Lung microvascular endothelial cell (primary cell): ENCODE data around the gene ZNF467. TPM values are rescaled to one million over a fixed set of nuclear protein-coding genes. Genes with fewer than 3 reads are reported as not detected.

Experiments
- DNase-seq, 2 donors: peaks; one replicate each; pipeline versions ENCODE4 v3.0.0 to v3.0.0-alpha.2; 2010; ENCODE audit warnings: low read depth in 2 of 2
- total RNA-seq: library from RNA; depleted of rRNA; stranded (reverse); fragments of >200 nt; gene quantifications from 2 replicates; pipeline ENCODE4 v1.2.1, GENCODE V29; 2014

ZNF467 gene
- total RNA-seq, 1 donor from 2014 or later = 6.3 TPM

DNA sequence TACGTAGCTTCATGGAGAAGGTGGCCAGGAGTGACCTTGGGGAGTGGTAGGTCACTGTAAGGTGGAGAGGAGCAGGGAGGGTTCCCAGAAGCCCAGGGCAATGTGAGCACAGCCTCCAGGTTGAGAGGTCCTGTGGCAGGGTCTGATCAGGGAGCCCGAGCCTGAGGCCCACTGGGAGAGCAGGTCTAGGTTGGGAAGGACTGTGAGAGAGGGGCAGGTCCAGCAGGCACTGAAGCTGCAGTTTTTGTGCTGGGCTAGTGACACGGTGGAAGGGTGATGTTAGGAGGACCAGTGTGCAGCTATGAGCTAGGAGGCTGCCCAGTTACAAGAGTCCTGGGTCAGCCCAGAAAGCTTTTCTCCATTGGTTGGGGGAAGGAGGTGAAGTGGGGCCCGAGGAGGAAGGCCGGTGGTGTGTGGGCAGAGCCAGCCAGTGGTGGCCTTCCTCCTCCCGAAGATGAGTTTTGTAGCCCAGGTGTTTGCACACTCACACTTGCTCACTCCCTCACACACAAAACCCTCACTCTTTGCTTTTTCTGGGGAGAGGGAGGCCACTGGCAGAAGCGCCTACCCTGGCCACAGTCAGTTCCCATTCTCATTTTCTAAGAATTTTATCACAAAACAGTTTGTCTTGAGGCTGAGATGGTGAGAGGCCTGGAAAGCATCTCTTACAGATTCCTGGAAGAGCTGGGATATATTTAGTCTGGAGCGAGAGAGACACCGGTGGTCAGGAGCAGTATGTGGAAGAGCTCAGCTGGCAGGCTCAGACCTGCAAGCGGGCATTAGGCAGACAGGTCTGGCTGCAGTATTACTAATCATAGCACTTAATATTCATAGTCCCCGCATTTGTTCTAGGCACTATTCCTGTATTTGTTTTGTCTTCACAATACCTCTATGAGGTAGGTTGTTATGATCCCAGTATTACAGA, 57.1 kb downstream of the ZNF467 start:
- DNase-seq = no peak

DNA sequence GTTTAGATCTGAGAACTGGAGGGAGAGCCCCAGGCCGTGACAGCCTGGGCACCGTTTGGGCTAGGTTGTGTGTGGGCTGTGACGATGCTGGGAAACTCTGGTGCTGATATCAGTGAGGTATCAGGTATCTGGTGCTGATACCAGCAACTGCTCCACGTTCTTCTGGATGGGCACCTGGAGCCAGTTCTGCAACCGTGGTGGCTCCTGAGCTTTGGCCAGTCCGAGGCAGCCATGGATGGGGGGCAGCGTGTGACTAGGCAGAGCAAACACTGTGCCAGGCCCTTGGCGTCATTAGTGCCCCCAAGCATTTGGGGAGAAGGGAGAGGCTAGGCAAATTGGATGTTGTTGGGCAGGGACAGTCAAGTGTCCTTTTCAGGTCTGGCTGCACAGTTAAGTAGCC, 57.9 kb downstream of the ZNF467 start:
- DNase-seq = no peak

DNA sequence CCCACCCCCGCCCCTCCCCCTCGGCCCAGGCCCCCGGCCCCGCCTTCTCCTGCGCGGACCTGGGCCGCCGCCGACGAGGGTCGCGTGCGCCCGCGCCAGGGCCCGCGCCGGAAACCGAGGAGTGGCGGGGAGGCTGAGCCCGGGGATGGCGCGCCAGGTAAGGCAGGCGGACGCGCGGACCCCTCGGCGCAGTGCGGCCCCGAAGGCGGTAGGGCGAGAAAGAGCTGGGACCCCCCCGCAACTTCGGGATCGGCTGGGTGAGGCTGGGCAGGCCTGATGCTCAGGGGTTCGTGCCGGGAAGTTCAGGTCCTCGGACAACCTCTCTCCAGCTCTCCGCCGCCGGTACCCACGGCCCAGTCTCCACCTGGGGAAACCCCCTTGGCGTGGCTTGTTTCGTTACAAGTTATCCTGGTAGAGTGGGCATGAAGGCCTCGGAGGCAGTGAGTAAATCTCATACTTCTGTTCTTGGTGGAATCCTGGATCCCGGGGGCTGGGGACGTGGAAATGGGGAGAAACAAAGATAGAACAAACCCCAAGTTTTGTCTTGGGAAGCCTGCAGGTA, 58.4 kb downstream of the ZNF467 start:
- DNase-seq = peak in 1 of 2 donors; percentile 22

Other genes starting within 250 kb of the ZNF467 start
- 5.4 and 6.1 TPM in 2 replicates for gene ZNF862, start 64.8 kb upstream of the ZNF467 start, total RNA-seq
- 3.0 and 13.3 TPM in 2 replicates for gene ATP6V0E2, start 100.4 kb upstream of the ZNF467 start, total RNA-seq